OCI-LY7 (cell line): Measurements from ENCODE around the gene RPS6KA5. TPM values are rescaled to one million over a fixed set of nuclear protein-coding genes. Genes with fewer than 3 reads are reported as not detected.

Experiments used
- BruUV-seq: library from RNA; stranded (reverse); fragments of 400-500 nt; replicated peaks from 2 replicates; lab custom pipeline; 2021; lab: Mats Ljungman, UMichigan
- CTCF ChIA-PET: fragments of 300-600 bp; sonication (Branson Sonifier 250); formaldehyde crosslinking; loops from one replicate; lab custom pipeline; 2022; ENCODE audit warnings: antibody characterized with exemption; ENCODE audit not compliant: unreplicated experiment; lab: Charles Lee
- POLR2A ChIA-PET: fragments of 300-600 bp; sonication (Branson Sonifier 250); formaldehyde crosslinking; loops from one replicate; lab custom pipeline; 2022; ENCODE audit warnings: antibody characterized with exemption; lab: Charles Lee
- DNase-seq: peaks from one replicate; pipeline ENCODE4 v3.0.0-alpha.2; 2015; ENCODE audit warnings: low spot score
- H2AFZ ChIP-seq: fragments of 200-600 bp; sonication (generic), shearing (Covaris generic); 2 replicates; pipeline ENCODE4 v1.6.1; 2014; ENCODE audit warnings: mild to moderate bottlenecking, antibody characterized with exemption, low read length, moderate library complexity
- H3K27ac ChIP-seq: fragments of 200-600 bp; sonication (generic); 2 replicates; pipeline ENCODE4 v1.5.1; 2014; ENCODE audit warnings: mixed run types, low read depth, mild to moderate bottlenecking, moderate library complexity, low read length, inconsistent platforms; ENCODE audit not compliant: poor library complexity, severe bottlenecking
- H3K36me3 ChIP-seq: fragments of 200-600 bp; sonication (generic); 2 replicates; pipeline ENCODE4 v1.6.1; 2014; ENCODE audit warnings: mild to moderate bottlenecking, antibody characterized with exemption, low read length, moderate library complexity, mixed read lengths; ENCODE audit not compliant: insufficient read depth
- H3K4me1 ChIP-seq: fragments of 200-600 bp; sonication (generic); 2 replicates; pipeline ENCODE4 v1.5.1; 2014; ENCODE audit warnings: mild to moderate bottlenecking, low read length; ENCODE audit not compliant: insufficient read depth, poor library complexity, severe bottlenecking
- H3K4me2 ChIP-seq: fragments of 200-600 bp; sonication (generic); 2 replicates; pipeline ENCODE4 v1.6.1; 2014; ENCODE audit warnings: mild to moderate bottlenecking, low read length
- H3K4me3 ChIP-seq: fragments of 200-600 bp; sonication (generic); 2 replicates; pipeline ENCODE4 v1.5.1; 2014; ENCODE audit warnings: mild to moderate bottlenecking, low read depth, low read length; ENCODE audit not compliant: poor library complexity, severe bottlenecking
- H3K79me2 ChIP-seq: fragments of 200-600 bp; sonication (generic); 2 replicates; pipeline ENCODE4 v1.6.1; 2016; ENCODE audit warnings: low read depth, mild to moderate bottlenecking, low read length, moderate library complexity, mixed read lengths; ENCODE audit not compliant: insufficient read depth
- H3K9me2 ChIP-seq: fragments of 200-600 bp; sonication (generic); 2 replicates; pipeline ENCODE4 v1.6.1; 2016; ENCODE audit warnings: mild to moderate bottlenecking, low read length, mixed read lengths; ENCODE audit not compliant: insufficient read depth
- H3K9me3 ChIP-seq: fragments of 200-600 bp; sonication (generic); 2 replicates; pipeline ENCODE4 v1.6.1; 2014; ENCODE audit warnings: mild to moderate bottlenecking, mixed run types, low read length, mixed read lengths
- H4K20me1 ChIP-seq: fragments of 200-600 bp; sonication (generic); 2 replicates; pipeline ENCODE4 v1.6.1; 2014; ENCODE audit warnings: mild to moderate bottlenecking, antibody characterized with exemption, low read length, moderate library complexity, mixed read lengths; ENCODE audit not compliant: insufficient read depth
- CTCF ChIP-seq: fragments of 200-600 bp; sonication (generic); conservative IDR thresholded peaks from 2 replicates; pipeline ENCODE4 v1.5.1; 2014; ENCODE audit warnings: mild to moderate bottlenecking, antibody characterized with exemption, low read length, moderate library complexity, mixed read lengths
- EZH2phosphoT487 ChIP-seq: fragments of 200-600 bp; sonication (generic); IDR thresholded peaks from 2 replicates; pipeline ENCODE4 v1.6.1; 2018; ENCODE audit warnings: low read depth, borderline replicate concordance, mild to moderate bottlenecking, mixed run types, antibody characterized with exemption, low read length, moderate library complexity, mixed read lengths
- intact Hi-C: fragments of 100-400 bp; cut with micrococcal nuclease; formaldehyde crosslinking; loops from one replicate; pipeline ENCODE4 v1.10.0; 2022; ENCODE audit not compliant: unreplicated experiment
- total RNA-seq, 2 experiments: library from RNA; depleted of rRNA in 1 of 2; stranded (reverse); fragments of >200 nt in 1 of 2; shearing (Covaris generic) in 1 of 2; gene quantifications; 2 replicates each; pipeline ENCODE4 v1.2.3, GENCODE V29; 2014 to 2022

Gene RPS6KA5
- total RNA-seq, 2 experiments from 2014 or later = 9.6 to 12.7 TPM

- Histone ChIP-seq H3K4me2 (no peak overlapping the region), H3K4me1 (no peaks in the 10 kb centered on the region), H3K79me2 (no peaks in the 10 kb centered on the region), H3K4me3 (no peak overlapping the region), H2AFZ (no peak overlapping the region), H3K9me2 (no peaks in the 10 kb centered on the region), H3K36me3 (peaks cover 9% of the 10 kb centered on the region; the same call in 1 of the 2 replicates), H3K27ac (no peak overlapping the region), H3K9me3 (0 out of 2 replicates have a peak, but pooled peaks cover 7% of the 10 kb centered on the region), H4K20me1 (no peaks in the 10 kb centered on the region)
- TF ChIP-seq CTCF = no peak
- TF ChIP-seq EZH2phosphoT487 = no peak
- no peak for DNase-seq
- intact Hi-C loops = no loop called here
- ChIA-PET CTCF (no interaction called here), POLR2A (no interaction called here)
- BruUV-seq = no TSS peak
Measured at GRCh38 chr14:90936757-90937440, 123.5 kb downstream of the RPS6KA5 start.

- Histone ChIP-seq H3K36me3 (no peaks in the 10 kb centered on the region), H3K4me3 (no peak overlapping the region), H4K20me1 (no peaks in the 10 kb centered on the region), H2AFZ (no peak overlapping the region), H3K27ac (no peak overlapping the region), H3K4me1 (no peaks in the 10 kb centered on the region), H3K9me3 (no peaks in the 10 kb centered on the region), H3K79me2 (no peaks in the 10 kb centered on the region), H3K9me2 (no peaks in the 10 kb centered on the region), H3K4me2 (no peak overlapping the region)
- CTCF ChIA-PET = no interaction called here
- no peak for DNase-seq
- intact Hi-C loops = no loop called here
- no TSS peak for BruUV-seq
- POLR2A ChIA-PET = no interaction called here
- TF ChIP-seq EZH2phosphoT487 (no peak), CTCF (no peak)
Measured at GRCh38 chr14:90924621-90925340, 135.7 kb downstream of the RPS6KA5 start.

GRCh38 chr14:90922141-90922540 is 138.3 kb downstream of the RPS6KA5 start:
- Histone ChIP-seq H3K4me1 (no peaks in the 10 kb centered on the region), H3K27ac (no peak overlapping the region), H3K36me3 (no peaks in the 10 kb centered on the region), H3K79me2 (no peaks in the 10 kb centered on the region), H4K20me1 (no peaks in the 10 kb centered on the region), H3K9me2 (no peaks in the 10 kb centered on the region), H2AFZ (no peak overlapping the region), H3K4me2 (no peak overlapping the region), H3K4me3 (no peak overlapping the region), H3K9me3 (no peaks in the 10 kb centered on the region)
- TF ChIP-seq CTCF (no peak), EZH2phosphoT487 (no peak)
- BruUV-seq = no TSS peak
- ChIA-PET POLR2A (interaction anchor here (0.5 to 0.6 kb wide), 2 partner anchors 60 to 295 kb away, joined by 3 read pairs; no protein-coding TSS in a partner anchor), CTCF (no interaction called here)
- no peak for DNase-seq
- intact Hi-C loops = no loop called here
